ENCODE data around the gene LZTR1.

DNA sequence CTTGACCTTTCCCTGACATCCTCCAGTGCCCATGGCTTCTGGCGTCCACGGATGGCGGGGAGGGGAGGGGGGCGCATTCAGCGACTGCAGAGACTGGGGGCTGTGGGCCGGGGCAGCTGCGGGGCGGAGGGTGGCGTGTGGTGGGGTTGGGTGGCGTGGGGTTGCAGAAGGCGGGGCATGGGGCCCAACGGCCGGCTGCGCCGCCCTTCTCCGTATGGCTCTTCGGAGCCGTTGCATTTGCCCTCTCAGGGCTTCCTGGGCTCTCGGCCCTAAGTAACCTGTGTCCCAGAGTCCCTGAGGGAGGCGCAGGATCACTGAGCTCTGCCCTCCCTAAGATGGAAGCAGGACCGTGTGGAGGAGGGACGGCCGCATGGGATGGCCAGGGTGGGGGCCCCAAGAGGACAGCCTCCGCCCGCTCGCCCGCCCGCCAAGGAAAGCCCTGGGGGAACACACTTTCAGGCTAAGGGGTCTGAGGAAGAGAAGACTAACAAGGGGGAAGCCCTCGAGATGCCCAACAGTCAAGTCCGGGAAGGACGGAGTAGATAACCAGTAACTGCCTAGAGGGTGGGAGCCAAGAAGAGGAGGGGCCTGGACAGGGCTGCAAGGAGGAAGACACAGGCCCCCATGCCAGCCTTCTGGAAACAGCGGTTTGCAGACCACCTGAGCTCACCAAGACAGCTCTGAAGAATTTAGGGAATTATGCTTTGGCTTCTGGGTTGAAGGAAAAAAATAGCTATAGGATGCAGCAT is 24.2 kb upstream of the LZTR1 start:
- TF ChIP-seq, protein P1, sequence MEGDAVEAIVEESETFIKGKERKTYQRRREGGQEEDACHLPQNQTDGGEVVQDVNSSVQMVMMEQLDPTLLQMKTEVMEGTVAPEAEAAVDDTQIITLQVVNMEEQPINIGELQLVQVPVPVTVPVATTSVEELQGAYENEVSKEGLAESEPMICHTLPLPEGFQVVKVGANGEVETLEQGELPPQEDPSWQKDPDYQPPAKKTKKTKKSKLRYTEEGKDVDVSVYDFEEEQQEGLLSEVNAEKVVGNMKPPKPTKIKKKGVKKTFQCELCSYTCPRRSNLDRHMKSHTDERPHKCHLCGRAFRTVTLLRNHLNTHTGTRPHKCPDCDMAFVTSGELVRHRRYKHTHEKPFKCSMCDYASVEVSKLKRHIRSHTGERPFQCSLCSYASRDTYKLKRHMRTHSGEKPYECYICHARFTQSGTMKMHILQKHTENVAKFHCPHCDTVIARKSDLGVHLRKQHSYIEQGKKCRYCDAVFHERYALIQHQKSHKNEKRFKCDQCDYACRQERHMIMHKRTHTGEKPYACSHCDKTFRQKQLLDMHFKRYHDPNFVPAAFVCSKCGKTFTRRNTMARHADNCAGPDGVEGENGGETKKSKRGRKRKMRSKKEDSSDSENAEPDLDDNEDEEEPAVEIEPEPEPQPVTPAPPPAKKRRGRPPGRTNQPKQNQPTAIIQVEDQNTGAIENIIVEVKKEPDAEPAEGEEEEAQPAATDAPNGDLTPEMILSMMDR (IDR thresholded peaks at IDR 0.05): no peak
- no peak for TF ChIP-seq POLR2AphosphoS5 (IDR thresholded peaks at IDR 0.05)
